Naive thymus-derived CD4-positive, alpha-beta T cell (primary cell): ENCODE results near the gene ALPK1. TPM values are rescaled to one million over a fixed set of nuclear protein-coding genes. Genes with fewer than 3 reads are reported as not detected.

Experiments
- ATAC-seq: fragments of 150-1000 bp; cut with Tn5 transposase; 2 replicates; pipeline ENCODE4 v1.10.0; 2021; ENCODE audit warnings: mild to moderate bottlenecking, moderate library complexity
- CTCF ChIA-PET: fragments of 350-600 bp; sonication (Branson Sonifier 250); formaldehyde crosslinking; loops from one replicate; lab custom pipeline; 2021; ENCODE audit warnings: antibody characterized with exemption; lab: Charles Lee
- POLR2A ChIA-PET: fragments of 350-600 bp; sonication (Branson Sonifier 250); formaldehyde crosslinking; loops from one replicate; lab custom pipeline; 2021; ENCODE audit warnings: antibody characterized with exemption, inconsistent platforms; lab: Charles Lee
- DNase-seq, 9 donors: peaks; one replicate each; pipeline versions ENCODE4 v3.0.0 to v3.0.0-alpha.2; 2020 to 2022; ENCODE audit warnings: mixed read lengths in 1 of 9
- H3K27ac ChIP-seq: one replicate; pipeline ENCODE4 v1.7.0; 2013; ENCODE audit warnings: mild to moderate bottlenecking, low read depth, low read length, moderate library complexity
- H3K27me3 ChIP-seq, 2 donors: one replicate each; pipeline ENCODE4 v1.7.0; 2013; ENCODE audit warnings: low read length in 2 of 2, mild to moderate bottlenecking in 2 of 2, moderate library complexity in 2 of 2; ENCODE audit not compliant: control insufficient read depth in 2 of 2, insufficient read depth in 2 of 2
- H3K36me3 ChIP-seq, 3 experiments: 1 replicate in 2 of 3; 2 replicates in 1 of 3; pipeline ENCODE4 v1.7.0; 2013; ENCODE audit warnings: low read length in 3 of 3, mild to moderate bottlenecking in 3 of 3, moderate library complexity in 1 of 3; ENCODE audit not compliant: insufficient read depth in 3 of 3, control insufficient read depth in 2 of 3
- H3K4me1 ChIP-seq, 2 donors: one replicate each; pipeline ENCODE4 v1.7.0; 2013; ENCODE audit warnings: low read length in 2 of 2, mild to moderate bottlenecking in 2 of 2, moderate library complexity in 1 of 2; ENCODE audit not compliant: control insufficient read depth in 2 of 2, insufficient read depth in 2 of 2
- H3K4me3 ChIP-seq: 2 replicates; pipeline ENCODE4 v1.7.0; 2013; ENCODE audit warnings: mild to moderate bottlenecking, low read length
- H3K9me3 ChIP-seq, 3 experiments: 1 replicate in 2 of 3; 2 replicates in 1 of 3; pipeline ENCODE4 v1.7.0; 2013; ENCODE audit warnings: low read length in 3 of 3; ENCODE audit not compliant: control insufficient read depth in 2 of 3
- H3K27ac Mint-ChIP-seq, 9 donors: one replicate each; pipeline ENCODE4 v1.8.0; 2020 to 2022; ENCODE audit warnings: mixed read lengths in 9 of 9, mild to moderate bottlenecking in 8 of 9, moderate library complexity in 5 of 9, inconsistent platforms in 2 of 9
- H3K27me3 Mint-ChIP-seq, 5 donors: one replicate each; pipeline ENCODE4 v1.8.0; 2021 to 2022; ENCODE audit warnings: mixed read lengths in 5 of 5, mild to moderate bottlenecking in 1 of 5
- H3K36me3 Mint-ChIP-seq, 5 donors: one replicate each; pipeline ENCODE4 v1.8.0; 2020 to 2022; ENCODE audit warnings: mixed read lengths in 5 of 5, mild to moderate bottlenecking in 3 of 5, inconsistent platforms in 1 of 5
- H3K4me1 Mint-ChIP-seq, 7 donors: one replicate each; pipeline ENCODE4 v1.8.0; 2020 to 2022; ENCODE audit warnings: mixed read lengths in 7 of 7, mild to moderate bottlenecking in 3 of 7, inconsistent platforms in 1 of 7
- H3K4me3 Mint-ChIP-seq, 10 donors: one replicate each; pipeline ENCODE4 v1.8.0; 2020 to 2022; ENCODE audit warnings: mild to moderate bottlenecking in 10 of 10, mixed read lengths in 10 of 10, moderate library complexity in 6 of 10, inconsistent platforms in 2 of 10
- H3K9me3 Mint-ChIP-seq, 11 donors: one replicate each; pipeline ENCODE4 v1.8.0; 2020 to 2022; ENCODE audit warnings: mixed read lengths in 11 of 11, mild to moderate bottlenecking in 4 of 11, inconsistent platforms in 1 of 11, moderate library complexity in 1 of 11
- intact Hi-C, 2 donors: fragments of 100-400 bp; cut with micrococcal nuclease; formaldehyde crosslinking; loops; one replicate each; pipeline ENCODE4 v1.15.1; 2023
- polyA plus RNA-seq, 2 donors: library from polyadenylated mRNA; unstranded; fragments of 300-500 nt; fragmentation: Illumina TruSeq; gene quantifications; one replicate each; pipeline ENCODE4 v1.2.3, GENCODE V29; 2021
- total RNA-seq, 6 experiments: library from RNA in 5 of 6; stranded (reverse) in 5 of 6; gene quantifications; 1 replicate in 5 of 6; 2 replicates in 1 of 6; pipeline ENCODE4 v1.2.3 and lab custom pipeline; 2021 to 2026

Gene ALPK1
- total and polyA plus RNA-seq, 7 experiments from 2014 or later, result 5.0 to 35.0 (median 18.8) TPM

DNA sequence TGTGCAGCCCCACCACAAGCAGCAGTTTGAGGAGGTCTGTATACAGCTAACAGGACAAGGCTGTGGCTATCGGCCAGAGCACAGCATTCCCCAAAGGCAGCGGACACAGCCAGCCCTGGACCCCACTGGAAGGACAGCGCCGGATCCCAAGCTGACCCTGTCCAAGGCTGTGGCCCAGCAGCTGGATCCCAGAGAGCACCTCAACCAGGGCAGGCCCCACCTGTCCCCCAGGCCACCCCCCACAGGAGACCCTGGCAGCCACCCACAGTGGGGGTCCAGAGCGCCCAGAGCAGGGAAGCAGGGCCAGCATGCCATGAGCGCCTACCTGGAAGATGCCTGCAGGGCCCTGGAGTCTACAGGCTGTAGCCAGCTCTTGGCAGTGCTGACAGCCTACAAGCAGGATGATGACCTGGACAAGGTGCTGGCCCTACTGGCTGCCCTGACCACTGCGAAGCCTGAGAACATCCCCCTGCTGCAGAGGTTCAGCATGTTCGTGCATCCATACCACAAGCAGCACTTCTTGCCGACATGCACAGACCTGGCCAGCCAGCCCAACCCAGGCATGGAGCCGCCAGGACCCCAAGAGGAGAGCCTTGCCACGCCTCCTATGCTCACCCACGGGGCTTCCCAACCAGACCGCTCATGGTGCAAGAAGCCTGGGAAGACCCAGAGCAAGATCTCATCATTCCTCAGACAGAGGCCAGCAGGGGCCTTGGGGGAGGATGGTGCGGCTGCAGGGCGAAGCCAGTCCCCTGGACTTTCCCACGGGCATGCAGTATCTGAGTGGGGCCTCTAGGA is 62.0 kb downstream of the ALPK1 start:
- CTCF ChIA-PET, result no interaction called here
- DNase-seq, result no peak
- Histone ChIP-seq H3K36me3 (peaks cover 0 to 21% (median 0%) of the 10 kb centered on the region in 3 experiments), H3K9me3 (no peaks in the 10 kb centered on the region), H3K27ac (no peak overlapping the region), H3K4me1 (no peaks in the 10 kb centered on the region), H3K27me3 (peaks cover 0 to 4% of the 10 kb centered on the region in 2 donors), H3K4me3 (no peak overlapping the region)
- POLR2A ChIA-PET, result no interaction called here
- H3K27ac Mint-ChIP-seq, result no peak overlapping the region
- H3K9me3 Mint-ChIP-seq, result peaks cover 5 to 25% (median 12%) of the 10 kb centered on the region in 11 donors
- no peaks in the 10 kb centered on the region for H3K27me3 Mint-ChIP-seq
- no peaks in the 10 kb centered on the region for H3K4me1 Mint-ChIP-seq
- intact Hi-C loops, result no loop called here
- H3K4me3 Mint-ChIP-seq, result no peak overlapping the region
- peaks cover 22 to 64% (median 45%) of the 10 kb centered on the region in 5 donors for H3K36me3 Mint-ChIP-seq
- ATAC-seq, result no peak

DNA sequence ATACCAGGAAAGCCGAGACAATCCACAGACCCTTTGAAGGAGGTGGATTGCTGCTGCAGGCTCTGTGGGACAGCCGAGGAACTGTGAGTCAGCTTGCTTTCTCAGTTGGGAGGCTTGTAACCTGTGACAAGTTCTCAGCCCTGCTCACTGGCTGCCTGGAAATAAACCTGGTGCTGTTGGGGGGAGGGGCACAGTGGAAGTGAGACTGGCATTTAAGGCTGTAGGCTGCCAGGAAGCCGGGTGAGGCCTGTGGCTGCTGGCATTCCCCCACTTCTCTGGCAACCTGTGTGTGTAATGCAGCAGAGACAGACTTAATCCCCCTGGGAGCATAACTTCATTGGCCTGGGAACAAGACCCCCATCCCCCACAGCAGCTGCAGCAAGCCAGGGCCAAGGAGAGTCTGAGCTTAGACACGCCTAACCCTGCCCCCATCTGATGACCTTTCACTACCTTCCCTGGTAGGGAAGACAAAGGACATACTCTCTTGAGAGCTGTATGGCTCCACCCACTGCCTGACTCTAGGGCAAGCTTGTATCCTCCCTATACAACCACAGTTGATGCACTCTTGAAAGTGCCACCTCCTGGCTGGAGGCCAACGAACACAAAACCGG is 64.1 kb downstream of the ALPK1 start:
- Histone ChIP-seq H3K4me3 (no peak overlapping the region), H3K9me3 (no peaks in the 10 kb centered on the region), H3K27ac (no peak overlapping the region), H3K4me1 (no peaks in the 10 kb centered on the region), H3K36me3 (peaks cover 0 to 14% (median 0%) of the 10 kb centered on the region in 3 experiments), H3K27me3 (peaks cover 0 to 4% of the 10 kb centered on the region in 2 donors)
- no peak for DNase-seq
- Mint-ChIP-seq H3K4me1 (no peaks in the 10 kb centered on the region), H3K4me3 (no peak overlapping the region), H3K36me3 (peaks cover 28 to 54% (median 38%) of the 10 kb centered on the region in 5 donors), H3K27me3 (no peaks in the 10 kb centered on the region), H3K9me3 (peaks cover 6 to 42% (median 31%) of the 10 kb centered on the region in 11 donors), H3K27ac (no peak overlapping the region)
- intact Hi-C loops, result no loop called here
- no peak for ATAC-seq
- POLR2A ChIA-PET, result no interaction called here
- CTCF ChIA-PET, result no interaction called here

DNA sequence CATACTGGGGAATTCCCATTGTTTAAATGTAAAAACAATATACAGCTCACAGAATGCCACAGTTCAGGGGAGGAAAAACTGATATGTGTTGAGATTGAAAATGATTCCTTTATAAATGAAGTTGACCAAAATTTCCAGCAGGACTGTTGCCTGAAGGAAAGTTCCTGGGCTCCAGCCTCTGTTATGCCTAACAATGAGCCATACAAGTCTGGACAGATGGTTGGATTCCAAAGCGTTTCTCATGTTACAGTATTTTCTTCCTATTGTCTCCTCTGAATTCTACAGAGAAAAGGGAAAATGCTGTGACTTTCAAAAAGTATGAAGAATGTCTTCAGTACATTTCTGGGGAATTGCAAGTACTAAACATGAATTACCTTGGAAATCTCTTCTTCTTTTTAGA is 73.3 kb downstream of the ALPK1 start:
- H3K4me3 Mint-ChIP-seq, result no peak overlapping the region
- ATAC-seq, result no peak
- no peak overlapping the region for H3K27ac Mint-ChIP-seq
- Histone ChIP-seq H3K27ac (no peak overlapping the region), H3K27me3 (no peaks in the 10 kb centered on the region), H3K36me3 (no peaks in the 10 kb centered on the region), H3K9me3 (no peaks in the 10 kb centered on the region), H3K4me3 (no peak overlapping the region), H3K4me1 (no peaks in the 10 kb centered on the region)
- DNase-seq, result no peak
- peaks cover 4 to 28% (median 19%) of the 10 kb centered on the region in 5 donors for H3K36me3 Mint-ChIP-seq
- intact Hi-C loops, result no loop called here
- H3K4me1 Mint-ChIP-seq, result peaks cover 0 to 3% (median 0%) of the 10 kb centered on the region in 7 donors
- peaks cover 0 to 19% (median 3%) of the 10 kb centered on the region in 11 donors for H3K9me3 Mint-ChIP-seq
- POLR2A ChIA-PET, result no interaction called here
- CTCF ChIA-PET, result no interaction called here
- H3K27me3 Mint-ChIP-seq, result no peaks in the 10 kb centered on the region

DNA sequence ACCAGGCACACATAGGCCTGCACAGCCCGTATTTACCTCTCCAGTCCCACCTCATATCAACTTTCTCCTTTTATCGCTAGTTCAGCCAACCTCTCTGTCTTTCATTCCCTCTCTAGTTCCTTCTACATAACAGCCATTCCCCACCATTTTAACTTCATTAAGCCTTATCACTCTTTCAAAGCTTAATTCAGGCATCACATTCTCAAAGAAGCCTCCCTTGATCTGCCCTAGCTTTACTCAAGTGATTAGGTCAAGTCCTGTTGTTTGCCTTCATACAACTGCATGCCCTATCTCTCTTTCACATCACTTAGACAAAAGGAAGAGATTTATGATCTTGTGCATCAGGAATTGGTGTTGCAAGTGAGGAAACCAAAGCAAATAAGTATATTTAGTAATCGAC is 74.2 kb downstream of the ALPK1 start:
- ChIA-PET CTCF (no interaction called here), POLR2A (no interaction called here)
- Mint-ChIP-seq H3K27me3 (no peaks in the 10 kb centered on the region), H3K4me3 (no peak overlapping the region), H3K36me3 (peaks cover 0 to 26% (median 22%) of the 10 kb centered on the region in 5 donors), H3K4me1 (peaks cover 0 to 4% (median 0%) of the 10 kb centered on the region in 7 donors), H3K9me3 (peaks cover 0 to 11% (median 2%) of the 10 kb centered on the region in 11 donors), H3K27ac (no peak overlapping the region)
- Histone ChIP-seq H3K4me1 (no peaks in the 10 kb centered on the region), H3K27me3 (no peaks in the 10 kb centered on the region), H3K9me3 (no peaks in the 10 kb centered on the region), H3K27ac (no peak overlapping the region), H3K36me3 (no peaks in the 10 kb centered on the region), H3K4me3 (no peak overlapping the region)
- intact Hi-C loops, result no loop called here
- no peak for ATAC-seq
- no peak for DNase-seq

DNA sequence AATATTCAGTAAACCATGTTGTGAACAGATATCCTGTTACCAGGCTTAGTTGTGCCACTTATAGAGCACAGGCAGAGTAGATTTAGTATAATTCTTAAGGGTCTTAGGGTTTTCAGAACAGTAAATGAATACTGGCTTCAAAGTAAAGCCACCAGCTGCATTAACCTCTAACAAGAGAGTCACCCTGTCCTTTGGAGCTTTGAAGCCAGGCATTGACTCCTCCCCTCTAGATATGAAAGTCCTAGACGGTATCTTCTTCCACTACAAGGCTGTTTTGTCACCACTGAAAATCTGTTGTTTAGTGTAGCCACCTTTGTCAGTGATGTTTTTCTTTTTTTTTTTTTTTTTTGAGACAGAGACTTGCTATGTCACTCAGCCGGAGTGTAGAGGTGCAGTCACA is 77.7 kb downstream of the ALPK1 start:
- intact Hi-C loops, result no loop called here
- no peak overlapping the region for H3K27ac Mint-ChIP-seq

DNA sequence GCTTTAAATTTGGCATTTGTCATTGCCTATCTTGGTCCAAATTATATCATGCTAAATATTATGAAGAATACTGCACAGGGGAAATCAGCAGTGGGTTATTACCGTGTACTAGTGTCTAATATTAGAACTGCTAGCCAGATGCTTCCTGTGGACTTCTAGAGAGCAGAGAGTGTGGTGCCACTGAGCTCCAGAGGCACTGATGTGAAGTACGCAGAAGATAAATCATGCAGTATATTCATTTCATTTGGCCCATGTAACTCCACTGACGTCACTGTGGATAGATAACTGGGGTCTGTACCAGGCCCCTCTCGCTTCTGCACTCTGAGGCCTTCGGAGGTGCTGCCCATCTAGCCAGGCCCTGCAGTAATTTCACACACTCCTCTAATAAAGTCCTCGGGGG is 80.0 kb downstream of the ALPK1 start:
- peaks cover 0 to 4% (median 0%) of the 10 kb centered on the region in 7 donors for H3K4me1 Mint-ChIP-seq
- no peak for DNase-seq
- no peaks in the 10 kb centered on the region for H3K9me3 Mint-ChIP-seq
- no peak for ATAC-seq
- H3K4me3 Mint-ChIP-seq, result no peak overlapping the region
- no peaks in the 10 kb centered on the region for H3K27me3 Mint-ChIP-seq
- Histone ChIP-seq H3K4me1 (no peaks in the 10 kb centered on the region), H3K27ac (no peak overlapping the region), H3K36me3 (peaks cover 0 to 26% (median 0%) of the 10 kb centered on the region in 3 experiments), H3K4me3 (no peak overlapping the region), H3K27me3 (no peaks in the 10 kb centered on the region), H3K9me3 (no peaks in the 10 kb centered on the region)
- H3K27ac Mint-ChIP-seq, result no peak overlapping the region
- peaks cover 21 to 65% (median 54%) of the 10 kb centered on the region in 5 donors for H3K36me3 Mint-ChIP-seq
- intact Hi-C loops, result no loop called here
- ChIA-PET CTCF (no interaction called here), POLR2A (no interaction called here)

More for the DNA sequence above, 77.7 kb downstream of the ALPK1 start:
- Histone ChIP-seq H3K4me1 (no peaks in the 10 kb centered on the region), H3K4me3 (no peak overlapping the region), H3K27me3 (no peaks in the 10 kb centered on the region), H3K9me3 (no peaks in the 10 kb centered on the region), H3K36me3 (peaks cover 0 to 23% (median 0%) of the 10 kb centered on the region in 3 experiments), H3K27ac (no peak overlapping the region)
- H3K27me3 Mint-ChIP-seq, result no peaks in the 10 kb centered on the region
- ChIA-PET POLR2A (no interaction called here), CTCF (no interaction called here)
- peaks cover 15 to 52% (median 44%) of the 10 kb centered on the region in 5 donors for H3K36me3 Mint-ChIP-seq
- DNase-seq, result no peak
- peaks cover 0 to 2% (median 0%) of the 10 kb centered on the region in 11 donors for H3K9me3 Mint-ChIP-seq
- H3K4me3 Mint-ChIP-seq, result no peak overlapping the region
- no peak for ATAC-seq
- peaks cover 0 to 4% (median 0%) of the 10 kb centered on the region in 7 donors for H3K4me1 Mint-ChIP-seq
